Measurements from ENCODE around the gene TRIM42.

The TRIM42 gene

DNA sequence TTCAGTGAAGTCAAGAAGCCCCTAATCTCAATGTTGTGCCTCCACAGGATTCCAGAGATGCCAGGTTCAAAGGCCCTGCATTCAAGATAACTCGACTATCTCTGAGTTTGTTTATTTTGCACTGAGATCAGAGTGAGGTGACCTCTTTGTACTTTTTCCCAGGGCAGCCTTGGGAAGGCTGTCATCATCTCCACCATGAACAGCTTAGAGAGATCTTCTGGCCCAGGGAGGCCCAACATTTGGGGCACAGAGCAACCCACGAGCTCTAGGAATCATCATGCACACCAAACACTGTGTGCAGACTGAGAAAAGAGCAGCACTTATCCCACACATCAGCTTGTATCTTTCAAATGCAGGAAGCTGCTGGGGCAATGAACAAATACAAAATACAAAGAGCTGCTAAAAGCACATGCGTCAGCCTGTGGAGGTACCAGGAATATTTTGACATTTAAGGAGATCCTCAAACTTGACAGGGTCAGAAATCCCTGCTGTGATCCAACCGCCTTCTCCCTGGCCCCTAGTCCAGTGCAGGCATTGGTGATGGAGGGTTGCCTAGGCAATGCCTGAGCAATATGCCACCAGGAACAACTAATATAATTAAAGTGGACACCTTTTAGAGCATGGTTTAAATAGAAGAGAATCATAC is 33.6 kb downstream of the TRIM42 start:
- DNase-seq: no peak

DNA sequence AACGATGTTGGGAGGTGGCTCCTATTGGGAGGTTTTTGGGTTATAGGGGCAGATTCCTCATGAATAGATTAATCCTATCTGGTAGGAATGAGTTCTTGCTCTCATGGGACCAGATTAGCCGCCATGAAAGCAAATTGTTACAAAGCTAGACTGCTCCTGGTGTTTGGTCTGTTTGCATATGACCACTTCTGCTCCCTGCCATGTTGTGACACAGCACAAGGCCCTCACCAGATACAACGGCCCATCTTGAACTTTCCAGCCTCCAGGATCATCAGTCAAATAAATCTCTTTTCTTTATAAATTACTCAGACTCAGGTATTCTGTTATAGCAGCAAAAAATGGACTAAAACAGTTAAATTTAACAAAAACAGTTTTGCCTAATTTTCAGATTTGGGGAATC is 34.4 kb downstream of the TRIM42 start:
- no peak for DNase-seq

DNA sequence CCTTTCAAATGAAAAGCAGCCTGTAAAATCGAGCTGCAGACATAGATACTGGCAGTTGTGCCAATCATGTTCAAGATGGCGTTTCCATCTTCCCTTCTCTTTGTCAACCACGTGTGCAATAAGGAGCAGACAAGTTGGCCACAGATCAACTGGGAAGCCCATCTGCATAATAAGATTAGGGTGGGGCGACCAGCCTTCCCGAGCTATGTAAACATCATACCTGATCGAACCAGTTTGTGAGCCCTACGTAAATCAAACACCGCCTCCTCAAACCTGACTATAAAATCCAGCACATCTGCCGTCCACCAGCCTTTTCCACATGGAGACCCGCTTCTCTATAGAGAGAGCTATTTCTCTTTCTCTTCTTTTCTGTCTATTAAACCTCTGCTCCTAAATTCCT is 37.2 kb downstream of the TRIM42 start:
- no peak for DNase-seq

- DNase-seq: no peak
Measured at GRCh38 chr3:140717921-140718320, 40.1 kb downstream of the TRIM42 start.

DNA sequence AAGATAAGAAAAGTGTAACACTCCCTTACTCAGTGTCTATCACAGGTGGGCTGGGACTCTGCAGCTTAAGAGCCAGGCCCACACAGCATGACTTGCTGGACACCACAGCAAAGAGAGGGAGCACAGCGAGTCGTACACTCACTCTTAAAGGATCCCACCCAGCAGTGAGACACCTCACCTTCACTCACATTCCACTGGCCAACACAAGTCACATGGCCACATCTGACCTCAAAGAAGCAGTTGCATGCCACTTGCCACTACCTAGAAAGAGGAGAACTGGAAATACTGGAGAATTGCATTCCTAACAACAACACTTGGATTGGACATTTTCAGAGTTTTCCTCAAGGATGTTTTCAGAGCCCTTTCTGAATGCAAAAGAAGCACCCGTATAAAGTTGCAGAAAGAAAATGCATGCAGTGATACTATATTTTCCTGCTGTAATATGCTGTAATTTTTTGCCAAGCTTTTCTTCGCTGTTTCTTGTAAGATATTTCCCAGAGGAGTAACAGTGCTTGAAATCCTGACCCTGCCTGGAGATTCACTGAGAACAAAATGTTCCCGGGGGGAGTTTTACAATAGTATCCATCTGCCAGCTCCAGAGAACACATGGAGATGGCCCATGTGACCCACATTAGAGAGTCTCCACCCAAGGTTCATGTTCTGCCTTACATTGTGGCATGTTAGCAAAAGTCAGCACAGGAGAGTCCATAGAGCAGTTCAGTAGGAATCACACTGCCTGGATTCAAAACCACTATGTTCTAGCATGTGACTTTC is 42.2 kb downstream of the TRIM42 start:
- DNase-seq: no peak

GRCh38 chr3:140723576-140723975 is 45.7 kb downstream of the TRIM42 start:
- DNase-seq: no peak

DNA sequence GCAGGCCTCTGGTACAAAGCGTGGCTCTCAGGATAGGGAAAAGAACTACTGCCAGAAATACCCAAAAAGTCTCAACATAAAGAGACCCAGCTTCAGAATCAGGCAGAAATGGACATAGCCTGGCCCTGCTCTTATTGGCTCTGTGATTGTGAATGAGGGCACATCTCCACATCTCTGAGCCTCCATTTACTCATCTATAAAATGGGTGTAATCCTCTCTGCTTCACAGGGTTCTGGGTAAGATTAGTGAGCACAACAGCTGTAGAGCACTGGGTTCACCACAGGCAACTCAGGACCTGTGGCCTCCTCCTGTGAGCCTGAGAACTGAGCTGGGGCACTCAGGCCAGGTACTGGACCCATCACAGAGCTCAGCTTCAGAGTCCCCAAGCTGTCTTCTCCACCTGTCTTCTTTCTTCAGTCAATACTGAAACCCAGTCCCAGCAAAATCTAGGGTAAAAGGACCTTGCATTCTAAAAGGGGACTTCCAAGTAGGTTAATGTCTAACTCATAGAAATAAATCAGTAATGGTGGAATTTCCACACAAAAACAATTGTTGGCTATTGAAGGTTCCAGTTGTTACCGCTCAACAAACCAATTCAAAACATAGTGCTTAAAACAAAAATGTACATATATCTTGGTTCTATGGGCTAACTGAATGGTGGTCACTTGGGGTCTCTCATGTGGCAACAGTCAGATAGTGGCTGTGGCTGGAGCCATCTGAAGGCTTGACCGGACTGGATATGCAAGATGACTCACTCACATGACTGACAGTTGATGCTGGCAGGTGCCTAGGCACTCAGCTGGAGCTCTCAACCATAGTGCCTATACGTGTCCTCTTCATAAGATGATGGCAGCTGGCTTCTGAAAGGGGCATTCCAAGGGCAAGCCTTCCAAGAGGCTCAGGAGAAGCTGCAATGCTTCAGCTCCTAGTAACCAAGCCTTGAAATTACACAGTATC is 47.3 kb downstream of the TRIM42 start:
- DNase-seq: no peak

GRCh38 chr3:140726066-140726465 is 48.2 kb downstream of the TRIM42 start:
- DNase-seq: no peak

GRCh38 chr3:140727886-140728285 is 50.0 kb downstream of the TRIM42 start:
- DNase-seq: no peak

GRCh38 chr3:140731440-140732119 is 53.7 kb downstream of the TRIM42 start:
- DNase-seq: no peak

GRCh38 chr3:140733623-140734022 is 55.8 kb downstream of the TRIM42 start:
- no peak for DNase-seq

DNA sequence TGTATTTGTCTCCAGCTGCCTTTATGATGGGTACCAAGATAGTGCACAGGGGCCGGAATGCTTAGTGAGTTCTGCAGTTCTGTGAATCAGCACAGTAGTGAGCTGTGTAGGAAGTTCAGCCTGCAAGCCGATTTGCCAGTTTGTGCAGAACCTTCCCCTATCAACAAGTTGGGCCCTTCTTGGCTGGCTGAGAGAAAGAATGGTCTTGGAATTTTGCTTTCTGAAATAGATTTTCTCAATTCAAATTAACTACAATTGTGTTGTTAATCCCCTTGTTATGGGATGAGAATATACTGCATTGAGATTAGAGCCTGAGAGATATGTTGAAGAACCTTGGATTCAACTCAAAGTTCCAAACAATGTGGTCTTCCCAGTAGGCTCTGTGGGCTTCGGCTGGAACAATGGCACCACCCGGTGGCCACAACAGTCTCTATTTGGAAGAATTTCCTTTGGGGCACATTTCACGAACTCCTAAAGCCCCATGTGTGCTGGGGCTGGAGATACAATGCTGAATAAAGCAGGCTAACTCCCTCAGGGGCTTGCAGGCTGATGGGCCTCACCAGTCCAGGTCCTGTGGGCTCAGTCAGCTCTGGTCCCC is 59.1 kb downstream of the TRIM42 start:
- DNase-seq: no peak

DNA sequence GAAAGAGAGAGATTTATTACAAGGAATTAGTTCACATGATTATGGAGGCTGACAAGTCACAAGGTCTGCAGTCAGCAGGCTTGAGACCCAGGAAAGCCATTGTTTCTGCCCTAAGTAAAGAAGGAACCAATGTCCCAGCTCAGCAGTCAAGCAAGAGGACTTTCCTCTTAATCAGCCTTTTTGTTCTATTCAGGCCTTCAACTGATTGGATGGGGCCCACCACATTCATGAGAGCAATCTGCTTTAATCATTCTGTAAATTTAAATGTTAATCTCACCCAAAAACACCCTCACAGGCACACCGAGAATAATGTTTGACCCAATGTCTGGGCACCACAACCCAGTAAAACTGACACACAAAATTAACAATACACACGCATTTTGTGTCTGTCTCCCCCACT is 64.3 kb downstream of the TRIM42 start:
- no peak for DNase-seq

DNA sequence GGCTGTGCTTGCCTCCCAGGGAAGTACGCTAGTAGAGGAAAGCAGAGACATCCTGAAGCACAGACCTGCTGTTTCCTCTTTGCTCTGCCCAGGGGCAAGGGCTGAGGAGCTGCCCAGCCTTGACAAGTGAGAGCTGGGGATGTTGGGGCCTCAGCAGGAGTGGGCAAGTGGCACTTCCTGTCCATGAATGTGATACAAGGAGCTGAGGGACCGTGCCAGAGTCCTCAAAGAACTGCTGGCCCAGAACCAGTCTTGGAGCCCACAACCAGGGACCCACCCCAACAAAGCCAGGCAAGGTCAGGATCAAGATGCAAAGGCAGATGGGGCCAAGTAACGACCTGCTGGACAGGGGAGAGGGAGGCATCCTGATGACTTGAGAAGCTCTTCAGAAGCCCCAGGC is 70.3 kb downstream of the TRIM42 start:
- no peak for DNase-seq

DNA sequence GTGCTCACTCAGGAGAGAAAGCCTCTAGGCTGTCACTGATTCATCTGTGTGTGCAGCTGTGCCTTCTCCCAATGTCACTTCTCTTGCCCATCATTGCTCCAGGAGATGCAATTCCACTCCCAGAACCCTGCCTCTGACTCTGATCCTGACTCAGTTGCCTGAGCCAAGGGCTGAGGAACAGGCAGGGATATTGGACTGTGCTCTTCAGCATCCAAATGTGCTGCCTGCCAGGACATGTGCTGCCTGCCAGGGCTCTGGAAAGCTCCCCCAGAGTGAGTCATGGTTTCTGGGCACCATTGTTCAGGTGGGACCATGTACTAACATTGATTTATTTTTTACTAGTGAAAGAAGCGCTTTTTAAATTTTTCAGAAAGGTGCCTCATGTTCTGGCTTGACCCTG is 71.0 kb downstream of the TRIM42 start:
- DNase-seq: no peak

Data from activated CD4-positive, alpha-beta T cell treated with anti-CD3 and anti-CD28 coated beads, Interleukin-2, amount 50 U/mL, for 4 hours (primary cell).